Mucosa of descending colon (tissue), 3 donors: ENCODE data around the gene DOP1B. TPM values are rescaled to one million over a fixed set of nuclear protein-coding genes. Genes with fewer than 3 reads are reported as not detected.
A peak's percentile ranks its signal among the peaks of the same experiment; 100 is the strongest.

Experiments
- ATAC-seq: fragments of 200-7000 bp; cut with Tn5 transposase; one replicate; pipeline ENCODE4 v1.9.1; 2020; ENCODE audit warnings: mild to moderate bottlenecking, moderate library complexity
- DNase-seq, 3 donors: peaks; one replicate each; pipeline ENCODE4 v3.0.0-alpha.2; 2020
- H3K36me3 ChIP-seq: fragments of 200-600 bp; one replicate; pipeline ENCODE4 v1.8.0; 2021; ENCODE audit warnings: low read depth, mild to moderate bottlenecking
- H3K4me1 ChIP-seq: fragments of 200-600 bp; one replicate; pipeline ENCODE4 v1.8.0; 2021; ENCODE audit warnings: low read depth, mild to moderate bottlenecking
- H3K4me3 ChIP-seq: fragments of 200-600 bp; one replicate; pipeline ENCODE4 v1.8.0; 2021; ENCODE audit warnings: mild to moderate bottlenecking
- H3K9me3 ChIP-seq: fragments of 200-600 bp; one replicate; pipeline ENCODE4 v1.8.0; 2021; ENCODE audit warnings: mild to moderate bottlenecking
- intact Hi-C, 2 donors: fragments of 100-400 bp; cut with DNase I in 1 of 2; cut with micrococcal nuclease in 1 of 2; formaldehyde crosslinking; loops; one replicate each; pipeline versions ENCODE4 v1.11.0 to v1.11.1; 2022; cut with DNase I, micrococcal nuclease
- total RNA-seq, 3 donors: library from RNA; stranded (reverse); fragmentation: NEBNext Ultra II Directional in 2 of 3; extraction: Animal tissue kit (Norgen Biotek cat#: 25700) in 2 of 3; gene quantifications; one replicate each; pipeline versions ENCODE4 v1.2.1 to v1.2.4, GENCODE V29; 2021 to 2023
- TF ChIP-seq, protein P1 (sequence below): fragments of 200-600 bp; IDR thresholded peaks from one replicate; pipeline ENCODE4 v1.8.0; 2022; ENCODE audit warnings: antibody characterized with exemption, mild to moderate bottlenecking
- donor health status: DM: no; HTN: no; CAD: no; lungs with moderate emphysema.
- donor health status: DM: no; HTN: no; CAD: no.
- donor health status: DM: no; HTN: yes; CAD: no.

Gene DOP1B
- total RNA-seq, 3 donors from 2014 or later: 40.4 to 87.3 (median 73.1) TPM

DNA sequence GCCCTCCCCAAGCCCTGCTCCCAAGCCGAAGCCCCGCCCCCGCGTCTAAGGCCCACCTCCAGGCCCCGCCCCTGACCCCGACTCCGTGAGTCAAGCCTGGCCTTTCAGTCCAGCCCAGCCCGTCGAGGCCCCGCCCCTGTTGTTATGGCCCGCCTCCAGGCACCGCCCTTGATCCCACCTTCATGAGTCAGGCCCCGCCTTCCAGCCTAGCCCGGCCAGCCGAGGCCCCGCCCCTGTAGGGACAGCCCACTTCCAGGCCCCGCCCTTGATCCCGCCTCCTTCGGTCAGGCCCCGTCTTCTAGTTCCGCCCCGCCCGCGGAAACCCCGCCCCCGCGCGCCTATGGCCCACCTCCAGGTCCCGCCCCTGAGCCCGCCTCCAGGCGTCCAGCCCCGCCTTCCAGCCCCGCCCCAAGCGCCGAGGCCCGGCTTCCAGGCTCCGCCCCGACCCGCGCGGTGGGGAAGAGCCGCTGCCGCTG is 247 bp upstream of the DOP1B start:
- Histone ChIP-seq H3K4me3 (peak overlapping the region; percentile 54), H3K9me3 (no peaks in the 10 kb centered on the region), H3K36me3 (no peaks in the 10 kb centered on the region), H3K4me1 (peaks cover 21% of the 10 kb centered on the region)
- peak; percentile 100 for DNase-seq
- TF ChIP-seq, protein P1, sequence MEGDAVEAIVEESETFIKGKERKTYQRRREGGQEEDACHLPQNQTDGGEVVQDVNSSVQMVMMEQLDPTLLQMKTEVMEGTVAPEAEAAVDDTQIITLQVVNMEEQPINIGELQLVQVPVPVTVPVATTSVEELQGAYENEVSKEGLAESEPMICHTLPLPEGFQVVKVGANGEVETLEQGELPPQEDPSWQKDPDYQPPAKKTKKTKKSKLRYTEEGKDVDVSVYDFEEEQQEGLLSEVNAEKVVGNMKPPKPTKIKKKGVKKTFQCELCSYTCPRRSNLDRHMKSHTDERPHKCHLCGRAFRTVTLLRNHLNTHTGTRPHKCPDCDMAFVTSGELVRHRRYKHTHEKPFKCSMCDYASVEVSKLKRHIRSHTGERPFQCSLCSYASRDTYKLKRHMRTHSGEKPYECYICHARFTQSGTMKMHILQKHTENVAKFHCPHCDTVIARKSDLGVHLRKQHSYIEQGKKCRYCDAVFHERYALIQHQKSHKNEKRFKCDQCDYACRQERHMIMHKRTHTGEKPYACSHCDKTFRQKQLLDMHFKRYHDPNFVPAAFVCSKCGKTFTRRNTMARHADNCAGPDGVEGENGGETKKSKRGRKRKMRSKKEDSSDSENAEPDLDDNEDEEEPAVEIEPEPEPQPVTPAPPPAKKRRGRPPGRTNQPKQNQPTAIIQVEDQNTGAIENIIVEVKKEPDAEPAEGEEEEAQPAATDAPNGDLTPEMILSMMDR: no peak
- intact Hi-C loops: loop anchor here in 1 of 2 donors (10.0 kb wide), 1 partner anchor 168 kb away; the partner anchor contains the start of gene MORC3
- peak; percentile 86 for ATAC-seq

DNA sequence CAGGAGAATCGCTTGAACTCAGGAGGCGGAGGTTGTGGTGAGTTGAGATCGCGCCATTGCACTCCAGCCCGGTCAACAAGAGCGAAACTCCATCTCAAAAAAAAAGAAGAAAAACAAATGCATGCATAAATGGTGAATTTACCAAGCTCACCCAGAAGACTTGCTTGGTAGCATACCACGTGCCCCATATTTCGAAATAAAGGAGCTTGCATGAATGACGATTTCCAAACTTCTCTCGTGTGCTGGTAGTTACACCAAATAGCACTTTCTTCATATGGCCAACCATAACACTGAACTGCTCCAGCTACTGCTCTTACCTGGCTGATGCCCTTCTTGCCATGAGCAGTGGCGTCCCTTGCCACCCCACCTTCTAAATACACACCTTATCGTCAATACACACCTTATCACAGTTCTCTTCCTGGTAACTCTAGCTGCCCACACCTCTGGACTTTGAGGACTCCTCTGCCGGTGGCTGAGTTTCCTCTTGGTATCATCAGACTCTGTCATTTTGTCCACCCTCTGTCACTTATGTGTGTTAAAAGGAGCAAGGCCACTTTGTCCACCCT is 2.8 kb downstream of the DOP1B start:
- no peaks in the 10 kb centered on the region for H3K36me3 ChIP-seq
- TF ChIP-seq, protein P1: no peak
- peaks cover 37% of the 10 kb centered on the region for H3K4me1 ChIP-seq
- peak; percentile 65 to 76 (median 70) for DNase-seq
- H3K4me3 ChIP-seq: no peak overlapping the region
- intact Hi-C loops: loop anchor here in 1 of 2 donors (10.0 kb wide), 1 partner anchor 165 kb away; the partner anchor contains the start of gene MORC3
- no peaks in the 10 kb centered on the region for H3K9me3 ChIP-seq
- peak; percentile 32 for ATAC-seq

DNA sequence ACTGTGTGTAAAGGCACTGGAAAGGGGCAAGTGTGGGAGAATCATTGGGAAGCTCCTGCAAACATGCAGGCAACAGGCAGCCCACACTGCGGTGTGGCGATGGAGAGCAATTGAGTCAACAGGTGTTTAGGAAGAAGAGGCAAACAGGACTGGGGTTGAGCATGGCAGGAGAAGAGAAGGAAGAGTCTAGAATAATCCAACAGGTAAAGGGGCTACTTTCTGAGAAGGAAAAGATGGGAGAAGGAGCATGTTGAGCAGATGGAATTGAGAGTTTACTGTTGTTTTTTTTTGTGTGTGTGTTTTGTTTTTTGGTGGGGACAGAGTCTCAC is 4.2 kb downstream of the DOP1B start:
- peaks cover 42% of the 10 kb centered on the region for H3K4me1 ChIP-seq
- ATAC-seq: no peak
- no peaks in the 10 kb centered on the region for H3K9me3 ChIP-seq
- intact Hi-C loops: no loop called here
- H3K4me3 ChIP-seq: no peak overlapping the region
- TF ChIP-seq, protein P1: no peak
- H3K36me3 ChIP-seq: no peaks in the 10 kb centered on the region
- DNase-seq: peak in 1 of 3 donors; percentile 25

DNA sequence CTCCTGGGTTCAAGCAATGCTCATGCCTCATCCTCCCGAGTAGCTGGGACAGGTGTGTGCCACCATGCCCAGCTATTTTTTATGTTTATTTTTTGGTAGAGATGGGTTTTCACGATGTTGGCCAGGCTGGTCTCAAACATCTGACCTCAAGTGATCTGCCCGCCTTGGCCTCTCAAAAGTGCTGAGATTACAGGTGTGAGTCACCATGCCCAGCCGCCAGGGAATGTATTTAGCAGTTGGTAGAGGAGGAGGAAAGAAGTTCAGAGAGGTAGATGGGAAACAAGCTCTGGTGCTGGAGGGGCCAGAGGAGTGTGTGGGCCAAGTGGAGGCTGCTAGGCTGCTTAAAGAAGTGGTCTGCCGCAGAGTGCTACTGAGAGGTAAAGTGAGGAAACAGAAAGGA is 6.0 kb downstream of the DOP1B start:
- TF ChIP-seq, protein P1: no peak
- peak in 2 of 3 donors; percentile 35 to 36 for DNase-seq
- Histone ChIP-seq H3K4me3 (no peak overlapping the region), H3K36me3 (no peaks in the 10 kb centered on the region), H3K9me3 (no peaks in the 10 kb centered on the region), H3K4me1 (peaks cover 38% of the 10 kb centered on the region)
- intact Hi-C loops: no loop called here
- no peak for ATAC-seq

DNA sequence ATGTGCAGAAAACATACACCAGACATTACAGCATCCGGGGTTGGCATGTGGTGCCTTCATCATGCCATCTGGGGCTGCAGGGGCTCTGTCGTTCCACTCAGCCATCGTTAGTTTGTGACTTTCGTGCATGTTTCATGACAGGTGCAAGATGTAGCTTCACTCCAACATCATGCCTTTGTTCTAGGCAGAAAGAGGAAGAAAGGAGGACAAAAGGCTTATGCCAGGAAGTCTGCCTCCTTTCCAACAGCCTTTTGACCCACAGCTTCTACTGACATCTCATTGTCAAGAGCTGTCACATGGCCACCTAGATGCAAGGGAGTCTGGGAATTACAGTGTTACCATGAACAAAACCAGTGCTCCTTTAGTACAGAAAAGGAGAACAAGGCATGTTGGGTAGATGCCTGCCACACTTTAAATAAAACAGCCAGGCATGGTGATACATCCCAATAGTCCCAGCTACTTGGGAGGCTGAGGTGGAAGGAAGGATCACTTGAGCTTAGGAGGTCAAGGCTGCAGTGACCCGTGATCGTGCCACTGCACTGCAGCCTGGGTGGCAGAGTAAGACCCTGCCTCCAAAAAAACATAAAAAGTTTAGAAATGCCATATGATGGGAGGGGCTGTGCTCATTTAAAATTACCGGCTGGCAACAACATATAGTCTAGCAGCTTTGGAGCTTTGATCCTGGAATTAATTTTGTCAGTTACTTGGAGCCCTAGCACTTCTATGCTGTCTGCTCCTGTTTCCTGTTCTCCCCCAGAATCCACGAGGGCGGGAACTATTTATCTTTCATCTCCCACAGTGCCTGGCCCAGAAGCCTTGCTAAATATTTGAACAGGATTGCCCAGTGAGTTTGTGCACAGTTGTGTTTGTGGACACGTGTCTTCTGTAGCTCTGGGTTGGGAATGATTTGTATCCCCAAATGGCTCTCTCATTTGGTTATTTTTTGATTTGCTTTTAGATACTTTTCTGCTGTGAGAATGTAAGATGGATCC is 7.4 kb downstream of the DOP1B start:
- Histone ChIP-seq H3K4me1 (peaks cover 30% of the 10 kb centered on the region), H3K36me3 (no peaks in the 10 kb centered on the region), H3K9me3 (no peaks in the 10 kb centered on the region), H3K4me3 (no peak overlapping the region)
- TF ChIP-seq, protein P1: no peak
- DNase-seq (peak; percentile 21 to 53 (median 22)), ATAC-seq (peak; percentile 65)
- intact Hi-C loops: no loop called here
